Measurements from ENCODE around the gene CPA4. TPM values are rescaled to one million over a fixed set of nuclear protein-coding genes. Genes with fewer than 3 reads are reported as not detected.
"Not testable (repeated sequence)": the region's sequence is repeated elsewhere in the genome, so short reads cannot be mapped to it uniquely, and the experiment has no call there.

The CPA4 gene
- total RNA-seq, 2 experiments from 2014 or later, result not detected

GRCh38 chr7:130299866-130300265 lies 6.9 kb downstream of the CPA4 start:
- Mint-ChIP-seq H3K36me3 (no peaks in the 10 kb centered on the region), H3K27ac (no peak overlapping the region), H3K4me1 (peaks cover 1% of the 10 kb centered on the region), H3K27me3 (peaks cover 17% of the 10 kb centered on the region), H3K9me3 (ENCODE audit: low read depth) (no peaks in the 10 kb centered on the region), H3K4me3 (no peak overlapping the region)
- CTCF ChIA-PET, result no interaction called here
- ATAC-seq (no peak), DNase-seq (no peak)

- DNase-seq, result no peak
- H3K27me3 Mint-ChIP-seq, result peaks cover 14% of the 10 kb centered on the region
- no peaks in the 10 kb centered on the region for H3K9me3 Mint-ChIP-seq (ENCODE audit: low read depth)
- no peak overlapping the region for H3K27ac Mint-ChIP-seq
- ATAC-seq, result no peak
- H3K4me1 Mint-ChIP-seq, result peaks cover 1% of the 10 kb centered on the region
- CTCF ChIA-PET, result no interaction called here
- H3K36me3 Mint-ChIP-seq, result no peaks in the 10 kb centered on the region
- H3K4me3 Mint-ChIP-seq, result no peak overlapping the region
Observed at GRCh38 chr7:130301501-130302020, 8.6 kb downstream of the CPA4 start.

- H3K9me3 Mint-ChIP-seq (ENCODE audit: low read depth), result no peaks in the 10 kb centered on the region
- peaks cover 14% of the 10 kb centered on the region for H3K27me3 Mint-ChIP-seq
- ATAC-seq, result no peak
- H3K27ac Mint-ChIP-seq, result no peak overlapping the region
- CTCF ChIA-PET, result no interaction called here
- DNase-seq, result no peak
- H3K4me3 Mint-ChIP-seq, result no peak overlapping the region
- H3K36me3 Mint-ChIP-seq, result no peaks in the 10 kb centered on the region
- H3K4me1 Mint-ChIP-seq, result peaks cover 1% of the 10 kb centered on the region
Observed at GRCh38 chr7:130302649-130303048, 9.7 kb downstream of the CPA4 start.

GRCh38 chr7:130303127-130303526 lies 10.2 kb downstream of the CPA4 start:
- no peaks in the 10 kb centered on the region for H3K9me3 Mint-ChIP-seq (ENCODE audit: low read depth)
- peaks cover 14% of the 10 kb centered on the region for H3K27me3 Mint-ChIP-seq
- H3K4me3 Mint-ChIP-seq, result no peak overlapping the region
- H3K4me1 Mint-ChIP-seq, result peaks cover 1% of the 10 kb centered on the region
- H3K27ac Mint-ChIP-seq, result no peak overlapping the region
- CTCF ChIA-PET, result interaction anchor here (0.7 kb wide), 1 partner anchor 232 kb away, joined by 3 read pairs; the partner anchor contains the start of gene KLHDC10
- DNase-seq (no peak), ATAC-seq (no peak)
- H3K36me3 Mint-ChIP-seq, result no peaks in the 10 kb centered on the region

GRCh38 chr7:130303551-130303950 lies 10.6 kb downstream of the CPA4 start:
- CTCF ChIA-PET, result interaction anchor here (0.7 kb wide), 1 partner anchor 233 kb away, joined by 3 read pairs; the partner anchor contains the start of gene KLHDC10
- peaks cover 14% of the 10 kb centered on the region for H3K27me3 Mint-ChIP-seq
- no peak overlapping the region for H3K27ac Mint-ChIP-seq
- H3K4me1 Mint-ChIP-seq, result peaks cover 1% of the 10 kb centered on the region
- ATAC-seq (no peak), DNase-seq (no peak)
- no peaks in the 10 kb centered on the region for H3K9me3 Mint-ChIP-seq (ENCODE audit: low read depth)
- H3K4me3 Mint-ChIP-seq, result no peak overlapping the region
- no peaks in the 10 kb centered on the region for H3K36me3 Mint-ChIP-seq

- CTCF ChIA-PET, result interaction anchor here (0.7 kb wide), 1 partner anchor 233 kb away, joined by 3 read pairs; the partner anchor contains the start of gene KLHDC10
- H3K9me3 Mint-ChIP-seq (ENCODE audit: low read depth), result no peaks in the 10 kb centered on the region
- peaks cover 1% of the 10 kb centered on the region for H3K4me1 Mint-ChIP-seq
- H3K27ac Mint-ChIP-seq, result no peak overlapping the region
- no peaks in the 10 kb centered on the region for H3K36me3 Mint-ChIP-seq
- ATAC-seq (no peak), DNase-seq (no peak)
- no peak overlapping the region for H3K4me3 Mint-ChIP-seq
- peaks cover 14% of the 10 kb centered on the region for H3K27me3 Mint-ChIP-seq
Observed at GRCh38 chr7:130303982-130304381, 11.0 kb downstream of the CPA4 start.

GRCh38 chr7:130304878-130305277 lies 11.9 kb downstream of the CPA4 start:
- Mint-ChIP-seq H3K27me3 (peaks cover 14% of the 10 kb centered on the region), H3K27ac (no peak overlapping the region), H3K36me3 (no peaks in the 10 kb centered on the region), H3K4me3 (no peak overlapping the region), H3K9me3 (ENCODE audit: low read depth) (no peaks in the 10 kb centered on the region), H3K4me1 (peaks cover 1% of the 10 kb centered on the region)
- no peak for DNase-seq
- CTCF ChIA-PET, result no interaction called here
- no peak for ATAC-seq

- ATAC-seq, result no peak
- Mint-ChIP-seq H3K4me1 (peaks cover 3% of the 10 kb centered on the region), H3K4me3 (no peak overlapping the region), H3K27ac (no peak overlapping the region), H3K9me3 (ENCODE audit: low read depth) (no peaks in the 10 kb centered on the region), H3K27me3 (peaks cover 14% of the 10 kb centered on the region), H3K36me3 (no peaks in the 10 kb centered on the region)
- no peak for DNase-seq
- CTCF ChIA-PET, result no interaction called here
Observed at GRCh38 chr7:130305433-130306042, 12.6 kb downstream of the CPA4 start.

GRCh38 chr7:130309986-130310385 lies 17.0 kb downstream of the CPA4 start:
- no peak overlapping the region for H3K27ac Mint-ChIP-seq
- no peak overlapping the region for H3K4me3 Mint-ChIP-seq
- H3K4me1 Mint-ChIP-seq, result peaks cover 1% of the 10 kb centered on the region
- no peak for ATAC-seq
- H3K27me3 Mint-ChIP-seq, result no peaks in the 10 kb centered on the region
- CTCF ChIA-PET, result no interaction called here
- DNase-seq, result no peak
- no peaks in the 10 kb centered on the region for H3K36me3 Mint-ChIP-seq
- no peaks in the 10 kb centered on the region for H3K9me3 Mint-ChIP-seq (ENCODE audit: low read depth)

- H3K9me3 Mint-ChIP-seq (ENCODE audit: low read depth), result no peaks in the 10 kb centered on the region
- CTCF ChIA-PET, result no interaction called here
- no peak overlapping the region for H3K4me3 Mint-ChIP-seq
- H3K4me1 Mint-ChIP-seq, result peaks cover 1% of the 10 kb centered on the region
- ATAC-seq (no peak), DNase-seq (no peak)
- H3K27ac Mint-ChIP-seq, result no peak overlapping the region
- H3K27me3 Mint-ChIP-seq, result peaks cover 4% of the 10 kb centered on the region
- H3K36me3 Mint-ChIP-seq, result no peaks in the 10 kb centered on the region
Observed at GRCh38 chr7:130314305-130314704, 21.3 kb downstream of the CPA4 start.

- ATAC-seq (no peak), DNase-seq (no peak)
- Mint-ChIP-seq H3K9me3 (ENCODE audit: low read depth) (no peaks in the 10 kb centered on the region), H3K4me3 (no peak overlapping the region), H3K27me3 (peaks cover 4% of the 10 kb centered on the region), H3K4me1 (no peaks in the 10 kb centered on the region), H3K27ac (no peak overlapping the region), H3K36me3 (no peaks in the 10 kb centered on the region)
- CTCF ChIA-PET, result no interaction called here
Observed at GRCh38 chr7:130319541-130319940, 26.6 kb downstream of the CPA4 start.

- H3K9me3 Mint-ChIP-seq (ENCODE audit: low read depth); H3K36me3 Mint-ChIP-seq; H3K27me3 Mint-ChIP-seq; H3K4me1 Mint-ChIP-seq; H3K4me3 Mint-ChIP-seq; ATAC-seq; DNase-seq; H3K27ac Mint-ChIP-seq; CTCF ChIA-PET: not testable (repeated sequence)
Observed at GRCh38 chr7:130321542-130322229, 28.7 kb downstream of the CPA4 start.

GRCh38 chr7:130322615-130323014 lies 29.7 kb downstream of the CPA4 start:
- ATAC-seq (no peak), DNase-seq (no peak)
- Mint-ChIP-seq H3K27me3 (peaks cover 4% of the 10 kb centered on the region), H3K9me3 (ENCODE audit: low read depth) (no peaks in the 10 kb centered on the region), H3K27ac (no peak overlapping the region), H3K4me1 (no peaks in the 10 kb centered on the region), H3K36me3 (no peaks in the 10 kb centered on the region), H3K4me3 (no peak overlapping the region)
- CTCF ChIA-PET, result no interaction called here

GRCh38 chr7:130324306-130324943 lies 31.5 kb downstream of the CPA4 start:
- Mint-ChIP-seq H3K27ac (no peak overlapping the region), H3K4me3 (no peak overlapping the region), H3K27me3 (no peaks in the 10 kb centered on the region), H3K9me3 (ENCODE audit: low read depth) (no peaks in the 10 kb centered on the region), H3K4me1 (no peaks in the 10 kb centered on the region), H3K36me3 (no peaks in the 10 kb centered on the region)
- DNase-seq (no peak), ATAC-seq (no peak)
- CTCF ChIA-PET, result no interaction called here
